GM12801 (cell line): ENCODE results near the gene NUCB1.

ENCODE experiments used
- TF ChIP-seq, protein P1 (sequence below): IDR thresholded peaks from one replicate; pipeline ENCODE4 v1.5.1; 2011; ENCODE audit warnings: control low read depth; ENCODE audit not compliant: insufficient read length; ENCODE audit errors: extremely low read depth

Gene NUCB1

DNA sequence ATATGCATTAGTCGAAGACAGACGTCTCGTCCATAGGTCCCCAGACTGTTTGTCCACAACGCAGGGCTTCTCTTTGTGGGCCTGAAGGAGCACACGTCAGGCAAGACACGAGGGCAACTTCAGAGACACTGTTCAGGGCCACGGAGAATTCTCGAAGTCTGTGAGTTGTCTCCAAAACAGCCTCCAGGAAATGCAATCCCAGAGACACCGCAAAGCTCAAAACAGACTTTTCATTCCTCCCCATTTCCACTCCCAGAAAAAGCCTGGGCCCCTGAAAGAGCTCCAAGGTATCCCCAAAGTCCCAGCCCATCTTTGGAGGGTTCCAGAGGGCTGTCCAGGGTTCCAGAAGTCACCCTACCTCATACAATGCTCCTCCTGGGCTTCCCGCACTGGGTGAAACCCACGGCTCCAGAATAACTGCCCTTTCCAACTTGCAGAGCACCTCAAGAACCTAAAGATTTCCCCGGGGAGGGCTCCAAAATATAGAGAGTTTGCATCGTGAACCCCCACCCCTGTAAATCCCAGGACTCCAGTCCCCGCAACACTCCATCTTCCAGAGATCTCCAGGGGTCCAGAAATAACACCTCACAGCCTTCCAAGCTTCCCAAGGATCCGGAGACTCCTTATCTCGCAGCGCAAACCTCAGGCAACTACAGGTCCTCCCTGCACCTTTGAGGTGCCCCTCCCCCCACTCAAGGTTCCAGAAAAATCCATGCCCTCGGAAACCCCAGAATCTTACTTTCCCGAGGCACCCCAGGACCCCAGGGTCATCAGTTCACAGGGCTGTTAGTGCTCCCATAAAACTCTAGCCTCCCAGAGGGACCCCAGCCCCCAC lies 64.3 kb downstream of the NUCB1 start:
- TF ChIP-seq, protein P1, sequence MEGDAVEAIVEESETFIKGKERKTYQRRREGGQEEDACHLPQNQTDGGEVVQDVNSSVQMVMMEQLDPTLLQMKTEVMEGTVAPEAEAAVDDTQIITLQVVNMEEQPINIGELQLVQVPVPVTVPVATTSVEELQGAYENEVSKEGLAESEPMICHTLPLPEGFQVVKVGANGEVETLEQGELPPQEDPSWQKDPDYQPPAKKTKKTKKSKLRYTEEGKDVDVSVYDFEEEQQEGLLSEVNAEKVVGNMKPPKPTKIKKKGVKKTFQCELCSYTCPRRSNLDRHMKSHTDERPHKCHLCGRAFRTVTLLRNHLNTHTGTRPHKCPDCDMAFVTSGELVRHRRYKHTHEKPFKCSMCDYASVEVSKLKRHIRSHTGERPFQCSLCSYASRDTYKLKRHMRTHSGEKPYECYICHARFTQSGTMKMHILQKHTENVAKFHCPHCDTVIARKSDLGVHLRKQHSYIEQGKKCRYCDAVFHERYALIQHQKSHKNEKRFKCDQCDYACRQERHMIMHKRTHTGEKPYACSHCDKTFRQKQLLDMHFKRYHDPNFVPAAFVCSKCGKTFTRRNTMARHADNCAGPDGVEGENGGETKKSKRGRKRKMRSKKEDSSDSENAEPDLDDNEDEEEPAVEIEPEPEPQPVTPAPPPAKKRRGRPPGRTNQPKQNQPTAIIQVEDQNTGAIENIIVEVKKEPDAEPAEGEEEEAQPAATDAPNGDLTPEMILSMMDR = no peak

DNA sequence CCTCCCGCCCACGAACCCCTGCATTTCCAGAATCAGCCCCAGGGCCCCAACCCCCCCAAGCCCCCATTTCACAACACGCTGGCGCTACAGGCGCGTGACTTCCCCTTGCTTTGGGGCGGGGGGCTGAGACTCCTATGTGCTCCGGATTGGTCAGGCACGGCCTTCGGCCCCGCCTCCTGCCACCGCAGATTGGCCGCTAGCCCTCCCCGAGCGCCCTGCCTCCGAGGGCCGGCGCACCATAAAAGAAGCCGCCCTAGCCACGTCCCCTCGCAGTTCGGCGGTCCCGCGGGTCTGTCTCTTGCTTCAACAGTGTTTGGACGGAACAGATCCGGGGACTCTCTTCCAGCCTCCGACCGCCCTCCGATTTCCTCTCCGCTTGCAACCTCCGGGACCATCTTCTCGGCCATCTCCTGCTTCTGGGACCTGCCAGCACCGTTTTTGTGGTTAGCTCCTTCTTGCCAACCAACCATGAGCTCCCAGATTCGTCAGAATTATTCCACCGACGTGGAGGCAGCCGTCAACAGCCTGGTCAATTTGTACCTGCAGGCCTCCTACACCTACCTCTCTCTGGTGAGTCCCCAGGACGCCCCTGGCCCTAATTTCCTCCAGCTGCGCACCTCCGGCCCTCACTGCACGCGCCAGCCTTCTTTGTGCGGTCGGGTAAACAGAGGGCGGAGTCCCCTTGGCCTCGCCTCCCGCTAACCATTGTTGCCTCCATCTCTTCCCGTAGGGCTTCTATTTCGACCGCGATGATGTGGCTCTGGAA lies 65.1 kb downstream of the NUCB1 start, which contains the start of gene FTL:
FTL (plus strand) TSS at position 270 of the 766 bp plus-strand sequence; CDS start at position 469, 199 bp downstream.
- TF ChIP-seq, protein P1 = no peak

DNA sequence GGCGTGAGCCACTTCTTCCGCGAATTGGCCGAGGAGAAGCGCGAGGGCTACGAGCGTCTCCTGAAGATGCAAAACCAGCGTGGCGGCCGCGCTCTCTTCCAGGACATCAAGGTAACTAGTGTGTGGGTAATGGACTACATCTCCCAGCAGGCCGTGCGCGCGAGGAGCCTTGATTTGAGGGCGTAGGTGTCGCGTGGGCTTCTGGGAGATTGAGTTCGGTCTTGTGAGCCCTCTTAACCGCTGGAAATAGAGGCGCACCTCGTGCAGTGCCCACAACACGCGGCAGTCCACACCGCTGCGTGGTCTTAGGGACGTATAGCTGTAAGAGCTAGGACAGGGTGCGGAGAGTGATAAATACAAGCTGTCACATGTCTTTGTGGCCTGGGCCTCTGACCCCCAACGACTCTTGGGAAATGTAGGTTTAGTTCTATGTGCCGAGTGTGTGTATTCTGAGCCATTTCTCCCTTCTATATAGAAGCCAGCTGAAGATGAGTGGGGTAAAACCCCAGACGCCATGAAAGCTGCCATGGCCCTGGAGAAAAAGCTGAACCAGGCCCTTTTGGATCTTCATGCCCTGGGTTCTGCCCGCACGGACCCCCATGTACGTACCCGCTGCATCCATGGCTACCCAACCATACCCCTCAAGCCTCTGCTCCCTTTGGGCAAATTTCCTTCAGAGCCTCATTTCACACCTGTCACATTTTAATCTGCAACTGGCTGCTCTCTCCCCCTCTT lies 65.9 kb downstream of the NUCB1 start:
- TF ChIP-seq, protein P1 = no peak

DNA sequence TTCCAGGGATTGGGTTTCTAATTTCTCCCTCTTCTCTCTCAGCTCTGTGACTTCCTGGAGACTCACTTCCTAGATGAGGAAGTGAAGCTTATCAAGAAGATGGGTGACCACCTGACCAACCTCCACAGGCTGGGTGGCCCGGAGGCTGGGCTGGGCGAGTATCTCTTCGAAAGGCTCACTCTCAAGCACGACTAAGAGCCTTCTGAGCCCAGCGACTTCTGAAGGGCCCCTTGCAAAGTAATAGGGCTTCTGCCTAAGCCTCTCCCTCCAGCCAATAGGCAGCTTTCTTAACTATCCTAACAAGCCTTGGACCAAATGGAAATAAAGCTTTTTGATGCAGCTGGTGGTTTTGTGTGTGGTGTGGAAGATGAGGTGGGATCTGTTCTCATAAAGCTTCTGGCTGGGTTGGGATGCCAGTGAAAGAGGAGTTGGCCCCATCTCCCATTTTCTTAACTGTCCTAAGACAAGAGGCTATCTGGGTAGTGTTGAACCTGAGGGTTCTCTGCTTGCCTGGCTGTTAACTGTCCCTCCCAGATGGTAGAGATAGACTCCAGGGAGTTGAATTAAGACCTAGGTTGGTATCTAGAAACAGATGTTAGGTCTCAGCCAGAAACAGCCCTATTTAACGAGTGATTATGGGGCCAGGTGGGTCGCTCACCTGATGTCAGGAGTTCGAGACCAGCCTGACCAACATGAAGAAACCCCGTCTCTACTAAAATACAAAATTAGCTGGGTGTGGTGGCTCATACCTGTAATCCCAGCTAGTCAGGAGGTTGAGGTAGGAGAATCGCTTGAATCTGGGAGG lies 66.6 kb downstream of the NUCB1 start:
- TF ChIP-seq, protein P1 = no peak

DNA sequence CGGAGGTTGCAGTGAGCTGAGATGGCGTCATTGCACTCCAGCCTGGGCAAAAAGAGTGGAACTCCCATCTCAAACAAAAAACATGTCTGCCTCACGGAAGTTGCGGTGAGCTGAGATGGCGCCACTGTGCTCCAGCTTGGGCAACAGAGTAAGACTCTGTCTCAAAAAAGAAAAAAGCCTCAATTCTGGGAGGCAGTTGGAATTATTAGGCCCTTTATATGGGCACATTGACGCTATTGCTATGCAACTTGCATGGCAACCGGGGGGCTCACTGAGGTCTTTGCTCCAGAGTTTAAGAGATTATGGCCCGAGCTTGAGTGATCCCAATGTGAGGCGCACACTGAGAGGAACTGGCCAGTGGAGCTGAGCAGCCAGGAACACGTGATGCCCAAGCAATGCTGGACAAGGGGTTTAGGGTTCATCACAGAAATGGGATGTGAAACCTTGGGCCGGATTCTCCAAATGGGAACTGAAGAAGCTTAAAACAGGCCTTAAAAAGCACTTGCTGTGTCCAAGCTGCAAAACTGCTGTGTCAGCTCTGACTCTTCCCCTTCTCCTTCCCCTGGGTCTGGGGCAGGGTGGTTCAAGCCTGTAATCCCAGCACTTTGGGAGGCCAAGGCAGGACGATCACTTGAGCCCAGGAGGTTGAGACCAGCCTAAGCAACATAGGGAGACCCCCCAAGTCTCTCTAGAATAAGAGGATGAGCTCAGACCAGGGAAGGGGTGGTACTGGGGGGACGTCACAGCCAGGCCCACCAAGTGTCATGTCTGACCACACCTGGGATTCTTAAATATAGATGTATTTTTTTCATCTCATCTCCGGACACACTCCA lies 67.5 kb downstream of the NUCB1 start:
- TF ChIP-seq, protein P1 = no peak

DNA sequence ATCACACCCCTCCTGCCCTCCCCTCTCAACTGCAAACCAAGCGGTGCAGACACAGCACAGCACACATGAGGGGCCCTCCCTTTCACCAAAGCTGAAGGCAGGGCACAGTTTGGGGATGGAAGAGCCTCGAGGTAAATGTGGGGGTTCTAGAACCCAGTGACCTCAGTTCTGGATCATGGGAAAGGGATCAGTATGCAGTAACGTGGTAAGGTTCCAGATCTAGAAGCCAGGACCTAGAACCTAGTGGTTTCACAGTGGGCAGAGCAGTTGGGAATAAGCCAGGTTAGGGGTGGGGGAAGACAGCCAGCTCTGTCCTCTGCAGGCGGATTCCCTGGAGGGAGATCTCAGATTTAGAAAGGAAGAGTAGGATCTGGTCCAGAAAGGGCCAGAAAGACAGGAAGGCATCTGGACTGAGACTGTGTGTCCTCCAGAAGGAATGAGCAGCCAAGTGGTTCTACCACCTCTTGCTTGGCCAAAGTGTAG lies 68.1 kb downstream of the NUCB1 start:
- TF ChIP-seq, protein P1 = no peak
